Measurements from ENCODE around the gene SPTY2D1.
A peak's percentile ranks its signal among the peaks of the same experiment; 100 is the strongest.
"Not testable (repeated sequence)": the region's sequence is repeated elsewhere in the genome, so short reads cannot be mapped to it uniquely, and the experiment has no call there.

Gene SPTY2D1

GRCh38 chr11:18634140-18635032, at the start of gene SPTY2D1:
Gene SPTY2D1, minus strand, starts transcription at chr11:18634342. Its CDS starts 85 bp downstream, at chr11:18634257.
- no peak for TF ChIP-seq CTCF (IDR thresholded peaks at IDR 0.05; ENCODE audit: low read depth, low read length, missing control alignments)

GRCh38 chr11:18682466-18682865, 48.3 kb upstream of the SPTY2D1 start:
- H3K4me3 ChIP-seq (replicated peaks; ENCODE audit: low read depth, low read length): no peak overlapping the region
- DNase-seq (ENCODE audit: extremely low read depth, low read depth): no peak
- TF ChIP-seq CTCF (IDR thresholded peaks at IDR 0.05; ENCODE audit: low read depth, low read length, missing control alignments): no peak

More at GRCh38 chr11:18634140-18635032, at the start of gene SPTY2D1:
- peak; percentile 97 for DNase-seq (ENCODE audit: extremely low read depth, low read depth)
- peak within 1 kb of the TSS; percentile 100 for H3K4me3 ChIP-seq (replicated peaks; ENCODE audit: low read depth, low read length)

GRCh38 chr11:18681949-18682348, 47.8 kb upstream of the SPTY2D1 start:
- DNase-seq (ENCODE audit: extremely low read depth, low read depth): not testable (repeated sequence)

GRCh38 chr11:18677560-18677959, 43.4 kb upstream of the SPTY2D1 start:
- TF ChIP-seq CTCF (IDR thresholded peaks at IDR 0.05; ENCODE audit: low read depth, low read length, missing control alignments): no peak
- H3K4me3 ChIP-seq (replicated peaks; ENCODE audit: low read depth, low read length): no peak overlapping the region
- no peak for DNase-seq (ENCODE audit: extremely low read depth, low read depth)

More at GRCh38 chr11:18681949-18682348, 47.8 kb upstream of the SPTY2D1 start:
- H3K4me3 ChIP-seq (replicated peaks; ENCODE audit: low read depth, low read length): not testable (repeated sequence)

- TF ChIP-seq CTCF (IDR thresholded peaks at IDR 0.05; ENCODE audit: low read depth, low read length, missing control alignments): no peak
- no peak overlapping the region for H3K4me3 ChIP-seq (replicated peaks; ENCODE audit: low read depth, low read length)
- no peak for DNase-seq (ENCODE audit: extremely low read depth, low read depth)
Measured at GRCh38 chr11:18676803-18677202, 42.7 kb upstream of the SPTY2D1 start.

GRCh38 chr11:18672209-18672608, 38.1 kb upstream of the SPTY2D1 start:
- DNase-seq (ENCODE audit: extremely low read depth, low read depth); H3K4me3 ChIP-seq (replicated peaks; ENCODE audit: low read depth, low read length): not testable (repeated sequence)

- TF ChIP-seq CTCF (IDR thresholded peaks at IDR 0.05; ENCODE audit: low read depth, low read length, missing control alignments): no peak
- no peak overlapping the region for H3K4me3 ChIP-seq (replicated peaks; ENCODE audit: low read depth, low read length)
- no peak for DNase-seq (ENCODE audit: extremely low read depth, low read depth)
Measured at GRCh38 chr11:18671246-18671645, 37.1 kb upstream of the SPTY2D1 start.

- TF ChIP-seq CTCF (IDR thresholded peaks at IDR 0.05; ENCODE audit: low read depth, low read length, missing control alignments): no peak
- H3K4me3 ChIP-seq (replicated peaks; ENCODE audit: low read depth, low read length): no peak overlapping the region
- DNase-seq (ENCODE audit: extremely low read depth, low read depth): no peak
Measured at GRCh38 chr11:18669711-18670110, 35.6 kb upstream of the SPTY2D1 start.
